HG03558 (cell line): ENCODE measurements around the gene MFSD12.

ENCODE experiments used
- ATAC-seq: cut with Tn5 transposase; IDR thresholded peaks from one replicate; pipeline ENCODE4 v1.9.1; 2021; ENCODE audit warnings: moderate number of reproducible peaks; ENCODE audit not compliant: unreplicated experiment; ENCODE audit errors: extremely low read depth

Gene MFSD12

GRCh38 chr19:3526507-3527237 is 30.7 kb downstream of the MFSD12 start:
- no peak for ATAC-seq

- ATAC-seq: no peak
Observed at GRCh38 chr19:3524904-3525451, 32.4 kb downstream of the MFSD12 start.

- no peak for ATAC-seq
Observed at GRCh38 chr19:3524078-3524842, 33.1 kb downstream of the MFSD12 start.

- ATAC-seq: no peak
Observed at GRCh38 chr19:3523361-3524077, 33.9 kb downstream of the MFSD12 start.

GRCh38 chr19:3522421-3523360 is 34.7 kb downstream of the MFSD12 start:
- no peak for ATAC-seq

GRCh38 chr19:3521104-3521445 is 36.3 kb downstream of the MFSD12 start:
- ATAC-seq: no peak

GRCh38 chr19:3520166-3521103 is 37.0 kb downstream of the MFSD12 start:
- no peak for ATAC-seq

GRCh38 chr19:3519126-3519525 is 38.3 kb downstream of the MFSD12 start:
- ATAC-seq: no peak

GRCh38 chr19:3518659-3519058 is 38.7 kb downstream of the MFSD12 start:
- no peak for ATAC-seq

- no peak for ATAC-seq
Observed at GRCh38 chr19:3518255-3518654, 39.1 kb downstream of the MFSD12 start.

- ATAC-seq: no peak
Observed at GRCh38 chr19:3517638-3518037, 39.7 kb downstream of the MFSD12 start.

- ATAC-seq: no peak
Observed at GRCh38 chr19:3516675-3517207, 40.6 kb downstream of the MFSD12 start.

- ATAC-seq: no peak
Observed at GRCh38 chr19:3515891-3516422, 41.4 kb downstream of the MFSD12 start.

GRCh38 chr19:3514930-3515329 is 42.5 kb downstream of the MFSD12 start:
- ATAC-seq: no peak

- no peak for ATAC-seq
Observed at GRCh38 chr19:3513229-3514140, 43.9 kb downstream of the MFSD12 start.

GRCh38 chr19:3512562-3513228 is 44.7 kb downstream of the MFSD12 start:
- no peak for ATAC-seq
